Measurements from ENCODE around the gene PTPA.

PTPA gene

GRCh38 chr9:129095908-129096307 lies 15.3 kb upstream of the PTPA start:
- DNase-seq (ENCODE audit: extremely low read depth, low read depth) = no peak
- TF ChIP-seq CTCF (IDR thresholded peaks at IDR 0.05; ENCODE audit: low read depth, low read length, missing control alignments) = no peak
- H3K4me3 ChIP-seq (replicated peaks; ENCODE audit: low read depth, low read length) = no peak overlapping the region

GRCh38 chr9:129097671-129098306 lies 13.4 kb upstream of the PTPA start:
- no peak overlapping the region for H3K4me3 ChIP-seq (replicated peaks; ENCODE audit: low read depth, low read length)
- no peak for DNase-seq (ENCODE audit: extremely low read depth, low read depth)
- no peak for TF ChIP-seq CTCF (IDR thresholded peaks at IDR 0.05; ENCODE audit: low read depth, low read length, missing control alignments)

GRCh38 chr9:129098328-129098727 lies 12.9 kb upstream of the PTPA start:
- no peak for TF ChIP-seq CTCF (IDR thresholded peaks at IDR 0.05; ENCODE audit: low read depth, low read length, missing control alignments)
- DNase-seq (ENCODE audit: extremely low read depth, low read depth) = no peak
- no peak overlapping the region for H3K4me3 ChIP-seq (replicated peaks; ENCODE audit: low read depth, low read length)

GRCh38 chr9:129100383-129101169 lies 10.6 kb upstream of the PTPA start:
- no peak overlapping the region for H3K4me3 ChIP-seq (replicated peaks; ENCODE audit: low read depth, low read length)
- no peak for DNase-seq (ENCODE audit: extremely low read depth, low read depth)
- no peak for TF ChIP-seq CTCF (IDR thresholded peaks at IDR 0.05; ENCODE audit: low read depth, low read length, missing control alignments)

GRCh38 chr9:129101279-129101678 lies 9.9 kb upstream of the PTPA start:
- no peak for TF ChIP-seq CTCF (IDR thresholded peaks at IDR 0.05; ENCODE audit: low read depth, low read length, missing control alignments)
- H3K4me3 ChIP-seq (replicated peaks; ENCODE audit: low read depth, low read length) = no peak overlapping the region
- no peak for DNase-seq (ENCODE audit: extremely low read depth, low read depth)

- H3K4me3 ChIP-seq (replicated peaks; ENCODE audit: low read depth, low read length) = no peak overlapping the region
- DNase-seq (ENCODE audit: extremely low read depth, low read depth) = no peak
- TF ChIP-seq CTCF (IDR thresholded peaks at IDR 0.05; ENCODE audit: low read depth, low read length, missing control alignments) = no peak
These were observed 9.1 kb upstream of the PTPA start for GRCh38 chr9:129102095-129102525.

All from HFF-Myc (cell line).